Immature natural killer cell (primary cell): Measurements from ENCODE around the gene RAD51B. TPM values are rescaled to one million over a fixed set of nuclear protein-coding genes. Genes with fewer than 3 reads are reported as not detected.
A peak's percentile ranks its signal among the peaks of the same experiment; 100 is the strongest.

Source experiments
- DNase-seq, 3 donors: peaks; one replicate each; pipeline ENCODE4 v3.0.0; 2022; ENCODE audit warnings: mixed read lengths in 1 of 3
- H3K27ac Mint-ChIP-seq, 6 donors: one replicate each; pipeline ENCODE4 v1.8.0; 2020; ENCODE audit warnings: mixed read lengths in 6 of 6, mild to moderate bottlenecking in 5 of 6, inconsistent platforms in 4 of 6, moderate library complexity in 3 of 6
- H3K27me3 Mint-ChIP-seq, 3 donors: one replicate each; pipeline ENCODE4 v1.8.0; 2020 to 2021; ENCODE audit warnings: low read depth in 3 of 3, mild to moderate bottlenecking in 3 of 3, mixed read lengths in 3 of 3, moderate library complexity in 3 of 3, inconsistent platforms in 1 of 3
- H3K36me3 Mint-ChIP-seq, 3 donors: one replicate each; pipeline ENCODE4 v1.8.0; 2020; ENCODE audit warnings: mixed read lengths in 3 of 3, inconsistent platforms in 2 of 3, mild to moderate bottlenecking in 2 of 3
- H3K4me1 Mint-ChIP-seq, 2 donors: one replicate each; pipeline ENCODE4 v1.8.0; 2020; ENCODE audit warnings: inconsistent platforms in 2 of 2, mild to moderate bottlenecking in 2 of 2, mixed read lengths in 2 of 2, moderate library complexity in 1 of 2
- H3K4me3 Mint-ChIP-seq, 5 donors: one replicate each; pipeline ENCODE4 v1.8.0; 2020; ENCODE audit warnings: mild to moderate bottlenecking in 5 of 5, mixed read lengths in 5 of 5, inconsistent platforms in 3 of 5, moderate library complexity in 3 of 5
- H3K9me3 Mint-ChIP-seq, 6 donors: one replicate each; pipeline ENCODE4 v1.8.0; 2020; ENCODE audit warnings: mild to moderate bottlenecking in 6 of 6, mixed read lengths in 6 of 6, inconsistent platforms in 4 of 6, moderate library complexity in 3 of 6
- polyA plus RNA-seq, 3 donors: library from polyadenylated mRNA; unstranded; fragments of 300-500 nt; fragmentation: Illumina TruSeq; gene quantifications; one replicate each; pipeline ENCODE4 v1.2.3, GENCODE V29; 2021

RAD51B gene
- polyA plus RNA-seq, 3 donors from 2014 or later, result 17.6 to 20.8 (median 17.7) TPM

- H3K4me1 Mint-ChIP-seq, result no peaks in the 10 kb centered on the region
- no peak for DNase-seq
- no peak overlapping the region for H3K4me3 Mint-ChIP-seq
- no peak overlapping the region for H3K27ac Mint-ChIP-seq
- H3K27me3 Mint-ChIP-seq, result peaks cover 0 to 5% (median 2%) of the 10 kb centered on the region in 3 donors
- no peaks in the 10 kb centered on the region for H3K9me3 Mint-ChIP-seq
- H3K36me3 Mint-ChIP-seq, result no peaks in the 10 kb centered on the region
These were observed 179.3 kb downstream of the RAD51B start for GRCh38 chr14:67998834-67999233.

- H3K4me1 Mint-ChIP-seq, result no peaks in the 10 kb centered on the region
- no peak for DNase-seq
- H3K27me3 Mint-ChIP-seq, result peaks cover 0 to 5% (median 2%) of the 10 kb centered on the region in 3 donors
- no peaks in the 10 kb centered on the region for H3K36me3 Mint-ChIP-seq
- H3K9me3 Mint-ChIP-seq, result no peaks in the 10 kb centered on the region
- H3K4me3 Mint-ChIP-seq, result no peak overlapping the region
- no peak overlapping the region for H3K27ac Mint-ChIP-seq
These were observed 179.7 kb downstream of the RAD51B start for GRCh38 chr14:67999290-67999689.

GRCh38 chr14:67999705-68000384 is 180.3 kb downstream of the RAD51B start:
- H3K4me1 Mint-ChIP-seq, result no peaks in the 10 kb centered on the region
- no peaks in the 10 kb centered on the region for H3K9me3 Mint-ChIP-seq
- H3K4me3 Mint-ChIP-seq, result no peak overlapping the region
- H3K36me3 Mint-ChIP-seq, result no peaks in the 10 kb centered on the region
- DNase-seq, result no peak
- H3K27me3 Mint-ChIP-seq, result peaks cover 0 to 5% (median 2%) of the 10 kb centered on the region in 3 donors
- H3K27ac Mint-ChIP-seq, result no peak overlapping the region

DNA sequence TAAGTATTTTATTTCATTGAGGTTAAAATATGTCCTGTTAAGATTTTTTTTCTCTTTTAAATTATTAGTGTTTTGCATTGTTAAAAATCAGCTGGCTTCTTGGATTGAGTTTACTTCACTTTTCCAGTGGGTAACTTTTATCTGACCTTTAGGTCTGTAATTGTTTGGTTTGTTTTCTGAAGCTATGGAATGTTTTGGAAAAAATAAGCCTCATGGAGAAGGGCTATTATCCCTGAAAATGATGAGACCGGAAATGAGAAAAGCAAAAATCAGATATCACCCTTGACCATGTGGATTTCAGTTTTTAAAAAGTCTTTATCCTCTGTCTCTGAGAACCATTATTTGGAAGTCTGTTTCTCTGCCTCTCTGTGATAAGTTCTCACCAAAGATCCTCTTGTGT is 180.9 kb downstream of the RAD51B start:
- no peak overlapping the region for H3K4me3 Mint-ChIP-seq
- no peak overlapping the region for H3K27ac Mint-ChIP-seq
- H3K9me3 Mint-ChIP-seq, result no peaks in the 10 kb centered on the region
- peaks cover 0 to 5% (median 2%) of the 10 kb centered on the region in 3 donors for H3K27me3 Mint-ChIP-seq
- no peak for DNase-seq
- no peaks in the 10 kb centered on the region for H3K4me1 Mint-ChIP-seq
- no peaks in the 10 kb centered on the region for H3K36me3 Mint-ChIP-seq

- no peaks in the 10 kb centered on the region for H3K4me1 Mint-ChIP-seq
- no peak overlapping the region for H3K4me3 Mint-ChIP-seq
- H3K27ac Mint-ChIP-seq, result no peak overlapping the region
- H3K36me3 Mint-ChIP-seq, result no peaks in the 10 kb centered on the region
- H3K9me3 Mint-ChIP-seq, result no peaks in the 10 kb centered on the region
- H3K27me3 Mint-ChIP-seq, result peaks cover 0 to 2% (median 2%) of the 10 kb centered on the region in 3 donors
- DNase-seq, result no peak
These were observed 188.9 kb downstream of the RAD51B start for GRCh38 chr14:68008491-68008890.

- no peak overlapping the region for H3K27ac Mint-ChIP-seq
- H3K4me1 Mint-ChIP-seq, result no peaks in the 10 kb centered on the region
- no peak for DNase-seq
- no peaks in the 10 kb centered on the region for H3K9me3 Mint-ChIP-seq
- H3K27me3 Mint-ChIP-seq, result peaks cover 0 to 2% (median 0%) of the 10 kb centered on the region in 3 donors
- no peak overlapping the region for H3K4me3 Mint-ChIP-seq
- peaks cover 0 to 10% (median 0%) of the 10 kb centered on the region in 3 donors for H3K36me3 Mint-ChIP-seq
These were observed 191.9 kb downstream of the RAD51B start for GRCh38 chr14:68011406-68012028.

GRCh38 chr14:68012871-68013270 is 193.3 kb downstream of the RAD51B start:
- DNase-seq, result no peak
- no peaks in the 10 kb centered on the region for H3K4me1 Mint-ChIP-seq
- H3K36me3 Mint-ChIP-seq, result peaks cover 0 to 10% (median 0%) of the 10 kb centered on the region in 3 donors
- no peak overlapping the region for H3K4me3 Mint-ChIP-seq
- no peak overlapping the region for H3K27ac Mint-ChIP-seq
- peaks cover 0 to 2% (median 0%) of the 10 kb centered on the region in 3 donors for H3K27me3 Mint-ChIP-seq
- H3K9me3 Mint-ChIP-seq, result no peaks in the 10 kb centered on the region

DNA sequence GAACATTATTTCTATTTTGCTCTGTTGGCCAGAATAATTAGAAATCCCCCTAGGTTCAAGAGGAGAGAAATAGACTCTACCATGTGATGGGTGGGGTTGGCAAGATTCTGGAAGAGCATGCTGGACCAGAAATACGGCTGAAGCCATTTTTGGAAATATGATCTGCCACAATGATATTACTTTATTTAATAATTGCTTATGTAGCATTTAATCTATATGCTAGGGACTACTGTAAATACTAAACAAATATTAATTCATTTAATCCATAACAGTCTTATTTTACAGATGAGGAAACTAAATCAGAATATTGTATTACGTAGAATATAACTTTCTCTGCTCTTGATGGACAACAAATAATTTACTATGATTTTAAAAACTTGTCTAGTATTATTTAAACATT is 193.7 kb downstream of the RAD51B start:
- Mint-ChIP-seq H3K36me3 (peaks cover 0 to 10% (median 0%) of the 10 kb centered on the region in 3 donors), H3K4me1 (no peaks in the 10 kb centered on the region), H3K9me3 (no peaks in the 10 kb centered on the region), H3K4me3 (no peak overlapping the region), H3K27ac (no peak overlapping the region), H3K27me3 (peaks cover 0 to 2% (median 0%) of the 10 kb centered on the region in 3 donors)
- no peak for DNase-seq

- Mint-ChIP-seq H3K27me3 (peaks cover 0 to 2% (median 0%) of the 10 kb centered on the region in 3 donors), H3K4me3 (no peak overlapping the region), H3K4me1 (no peaks in the 10 kb centered on the region), H3K9me3 (no peaks in the 10 kb centered on the region), H3K36me3 (peaks cover 0 to 10% (median 0%) of the 10 kb centered on the region in 3 donors), H3K27ac (no peak overlapping the region)
- DNase-seq, result no peak
These were observed 195.2 kb downstream of the RAD51B start for GRCh38 chr14:68014771-68015170.

GRCh38 chr14:68015356-68016254 is 196.0 kb downstream of the RAD51B start:
- peaks cover 0 to 10% (median 0%) of the 10 kb centered on the region in 3 donors for H3K36me3 Mint-ChIP-seq
- H3K9me3 Mint-ChIP-seq, result no peaks in the 10 kb centered on the region
- no peaks in the 10 kb centered on the region for H3K4me1 Mint-ChIP-seq

DNA sequence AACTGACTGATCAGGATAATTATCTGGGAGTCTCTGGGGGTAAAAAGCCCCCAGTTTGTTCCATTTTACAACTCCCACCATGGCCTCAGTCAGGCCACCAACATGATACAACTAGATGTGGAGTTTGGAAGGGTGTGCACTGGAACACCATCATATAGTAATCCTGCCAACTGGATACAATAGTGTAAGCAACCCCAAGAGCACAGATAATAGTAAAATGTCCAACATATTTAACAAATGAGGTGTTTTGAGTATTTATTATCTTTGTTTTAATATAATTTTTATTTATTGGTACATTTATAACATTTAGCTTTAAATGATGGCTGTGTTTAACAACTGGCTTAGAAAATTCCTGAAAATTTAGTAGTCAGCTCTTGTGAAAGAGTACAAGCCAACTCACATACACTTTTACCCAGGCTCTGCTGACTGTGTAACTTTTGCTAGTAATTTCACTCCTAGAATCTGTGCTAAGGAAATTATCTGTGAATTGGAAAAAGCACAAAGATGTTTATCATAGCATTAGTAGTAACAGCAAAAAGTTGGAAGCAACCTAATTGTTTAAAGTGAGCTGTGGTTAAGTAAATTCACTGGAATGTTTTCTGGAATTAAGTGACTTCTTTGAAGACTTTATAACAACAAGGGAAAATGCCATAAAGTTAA is 196.8 kb downstream of the RAD51B start:
- Mint-ChIP-seq H3K36me3 (peaks cover 0 to 10% (median 0%) of the 10 kb centered on the region in 3 donors), H3K9me3 (no peaks in the 10 kb centered on the region), H3K27ac (peak overlapping the region in 1 of 6 donors; percentile 47), H3K27me3 (peaks cover 0 to 2% (median 0%) of the 10 kb centered on the region in 3 donors), H3K4me3 (no peak overlapping the region), H3K4me1 (no peaks in the 10 kb centered on the region)
- no peak for DNase-seq

More at GRCh38 chr14:68015356-68016254, 196.0 kb downstream of the RAD51B start:
- H3K27me3 Mint-ChIP-seq, result peaks cover 0 to 2% (median 0%) of the 10 kb centered on the region in 3 donors
- no peak overlapping the region for H3K27ac Mint-ChIP-seq
- no peak overlapping the region for H3K4me3 Mint-ChIP-seq
- DNase-seq, result no peak

GRCh38 chr14:68018598-68018997 is 199.0 kb downstream of the RAD51B start:
- Mint-ChIP-seq H3K27me3 (no peaks in the 10 kb centered on the region), H3K4me3 (no peak overlapping the region), H3K36me3 (peaks cover 2 to 20% (median 3%) of the 10 kb centered on the region in 3 donors), H3K4me1 (no peaks in the 10 kb centered on the region), H3K9me3 (peaks cover 0 to 7% (median 3%) of the 10 kb centered on the region in 6 donors), H3K27ac (no peak overlapping the region)
- DNase-seq, result no peak

GRCh38 chr14:68020493-68020892 is 200.9 kb downstream of the RAD51B start:
- no peak for DNase-seq

More at GRCh38 chr14:68020493-68020892, 200.9 kb downstream of the RAD51B start:
- peaks cover 0 to 2% (median 0%) of the 10 kb centered on the region in 3 donors for H3K27me3 Mint-ChIP-seq
- no peak overlapping the region for H3K4me3 Mint-ChIP-seq
- H3K36me3 Mint-ChIP-seq, result peaks cover 5 to 15% (median 8%) of the 10 kb centered on the region in 3 donors
- H3K4me1 Mint-ChIP-seq, result no peaks in the 10 kb centered on the region
- peaks cover 0 to 9% (median 4%) of the 10 kb centered on the region in 6 donors for H3K9me3 Mint-ChIP-seq
- H3K27ac Mint-ChIP-seq, result no peak overlapping the region
